C4-2B (cell line): ENCODE data around the gene SLCO2A1.

Experiments used
- ZFX ChIP-seq: fragments of 450-650 bp; IDR thresholded peaks from 2 replicates; pipeline ENCODE4 v1.6.1; 2017
- TF ChIP-seq, protein P1 (sequence below): fragments of 450-650 bp; conservative IDR thresholded peaks from 2 replicates; pipeline ENCODE4 v1.5.1; 2017; ENCODE audit warnings: mild to moderate bottlenecking

DNA sequence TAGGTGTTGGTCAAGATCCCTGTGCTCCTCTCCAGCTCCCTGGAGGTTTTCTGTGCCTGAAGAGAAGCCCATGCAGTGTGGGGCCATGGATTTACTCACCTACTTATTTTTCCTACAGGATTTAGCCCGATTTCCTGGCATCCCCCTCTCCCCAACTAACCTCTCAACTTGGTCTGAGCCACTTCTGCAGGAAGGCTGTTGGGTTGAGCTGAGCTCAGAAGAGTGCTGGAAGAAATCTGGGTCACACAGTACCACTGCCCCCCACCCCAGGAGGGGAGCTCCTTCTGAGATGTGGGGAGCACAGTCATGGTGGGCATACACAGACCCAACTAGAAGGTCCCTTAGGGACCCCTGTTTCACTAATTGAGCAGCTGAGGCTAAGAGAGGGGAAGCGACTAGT, 34.4 kb upstream of the SLCO2A1 start:
- TF ChIP-seq, protein P1, sequence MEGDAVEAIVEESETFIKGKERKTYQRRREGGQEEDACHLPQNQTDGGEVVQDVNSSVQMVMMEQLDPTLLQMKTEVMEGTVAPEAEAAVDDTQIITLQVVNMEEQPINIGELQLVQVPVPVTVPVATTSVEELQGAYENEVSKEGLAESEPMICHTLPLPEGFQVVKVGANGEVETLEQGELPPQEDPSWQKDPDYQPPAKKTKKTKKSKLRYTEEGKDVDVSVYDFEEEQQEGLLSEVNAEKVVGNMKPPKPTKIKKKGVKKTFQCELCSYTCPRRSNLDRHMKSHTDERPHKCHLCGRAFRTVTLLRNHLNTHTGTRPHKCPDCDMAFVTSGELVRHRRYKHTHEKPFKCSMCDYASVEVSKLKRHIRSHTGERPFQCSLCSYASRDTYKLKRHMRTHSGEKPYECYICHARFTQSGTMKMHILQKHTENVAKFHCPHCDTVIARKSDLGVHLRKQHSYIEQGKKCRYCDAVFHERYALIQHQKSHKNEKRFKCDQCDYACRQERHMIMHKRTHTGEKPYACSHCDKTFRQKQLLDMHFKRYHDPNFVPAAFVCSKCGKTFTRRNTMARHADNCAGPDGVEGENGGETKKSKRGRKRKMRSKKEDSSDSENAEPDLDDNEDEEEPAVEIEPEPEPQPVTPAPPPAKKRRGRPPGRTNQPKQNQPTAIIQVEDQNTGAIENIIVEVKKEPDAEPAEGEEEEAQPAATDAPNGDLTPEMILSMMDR = no peak
- no peak for TF ChIP-seq ZFX
